ENCODE results near the gene PEX26.
"Not testable (repeated sequence)": the region's sequence is repeated elsewhere in the genome, so short reads cannot be mapped to it uniquely, and the experiment has no call there.

The PEX26 gene

DNA sequence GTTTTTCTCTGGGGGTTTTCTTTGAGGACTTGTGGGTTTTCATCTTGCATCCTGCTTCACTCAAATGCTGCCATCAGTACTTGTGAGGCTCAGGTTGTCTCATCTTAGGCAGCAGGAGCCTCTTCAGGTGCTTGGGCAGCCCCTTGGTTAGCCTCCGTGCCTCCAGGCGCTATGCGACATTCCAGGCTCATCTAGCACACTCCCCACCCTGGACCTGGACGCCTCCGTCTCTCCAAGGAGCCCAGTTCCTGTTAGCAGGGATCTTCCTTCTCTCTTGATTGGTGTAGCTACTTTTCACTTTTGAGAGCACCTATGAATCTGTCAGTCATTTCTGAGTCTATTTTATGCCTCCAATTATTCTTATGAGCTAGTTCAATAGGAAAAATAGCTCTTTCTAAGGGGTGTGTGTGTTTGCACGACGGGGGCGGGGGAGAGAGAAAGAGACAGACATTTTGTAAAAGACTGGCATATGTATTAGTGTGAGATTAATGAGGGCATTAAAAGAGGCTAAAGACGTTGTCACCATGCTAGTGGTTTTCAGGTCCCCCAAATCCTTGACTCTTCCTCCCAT, 40.6 kb downstream of the PEX26 start:
- TF ChIP-seq, protein P1, sequence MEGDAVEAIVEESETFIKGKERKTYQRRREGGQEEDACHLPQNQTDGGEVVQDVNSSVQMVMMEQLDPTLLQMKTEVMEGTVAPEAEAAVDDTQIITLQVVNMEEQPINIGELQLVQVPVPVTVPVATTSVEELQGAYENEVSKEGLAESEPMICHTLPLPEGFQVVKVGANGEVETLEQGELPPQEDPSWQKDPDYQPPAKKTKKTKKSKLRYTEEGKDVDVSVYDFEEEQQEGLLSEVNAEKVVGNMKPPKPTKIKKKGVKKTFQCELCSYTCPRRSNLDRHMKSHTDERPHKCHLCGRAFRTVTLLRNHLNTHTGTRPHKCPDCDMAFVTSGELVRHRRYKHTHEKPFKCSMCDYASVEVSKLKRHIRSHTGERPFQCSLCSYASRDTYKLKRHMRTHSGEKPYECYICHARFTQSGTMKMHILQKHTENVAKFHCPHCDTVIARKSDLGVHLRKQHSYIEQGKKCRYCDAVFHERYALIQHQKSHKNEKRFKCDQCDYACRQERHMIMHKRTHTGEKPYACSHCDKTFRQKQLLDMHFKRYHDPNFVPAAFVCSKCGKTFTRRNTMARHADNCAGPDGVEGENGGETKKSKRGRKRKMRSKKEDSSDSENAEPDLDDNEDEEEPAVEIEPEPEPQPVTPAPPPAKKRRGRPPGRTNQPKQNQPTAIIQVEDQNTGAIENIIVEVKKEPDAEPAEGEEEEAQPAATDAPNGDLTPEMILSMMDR (IDR thresholded peaks at IDR 0.05; ENCODE audit: insufficient read depth, low read length, poor library complexity, severe bottlenecking) = no peak
- no peak for DNase-seq (ENCODE audit: extremely low read depth, insufficient read length)
- no peaks in the 10 kb centered on the region for H3K27me3 ChIP-seq (replicated peaks; ENCODE audit: control insufficient read depth, insufficient read depth, low read length)
- no peaks in the 10 kb centered on the region for H3K36me3 ChIP-seq (ENCODE audit: control insufficient read depth, insufficient read depth, low read length)
- no peak overlapping the region for H3K4me3 ChIP-seq (replicated peaks; ENCODE audit: low read depth, low read length)

DNA sequence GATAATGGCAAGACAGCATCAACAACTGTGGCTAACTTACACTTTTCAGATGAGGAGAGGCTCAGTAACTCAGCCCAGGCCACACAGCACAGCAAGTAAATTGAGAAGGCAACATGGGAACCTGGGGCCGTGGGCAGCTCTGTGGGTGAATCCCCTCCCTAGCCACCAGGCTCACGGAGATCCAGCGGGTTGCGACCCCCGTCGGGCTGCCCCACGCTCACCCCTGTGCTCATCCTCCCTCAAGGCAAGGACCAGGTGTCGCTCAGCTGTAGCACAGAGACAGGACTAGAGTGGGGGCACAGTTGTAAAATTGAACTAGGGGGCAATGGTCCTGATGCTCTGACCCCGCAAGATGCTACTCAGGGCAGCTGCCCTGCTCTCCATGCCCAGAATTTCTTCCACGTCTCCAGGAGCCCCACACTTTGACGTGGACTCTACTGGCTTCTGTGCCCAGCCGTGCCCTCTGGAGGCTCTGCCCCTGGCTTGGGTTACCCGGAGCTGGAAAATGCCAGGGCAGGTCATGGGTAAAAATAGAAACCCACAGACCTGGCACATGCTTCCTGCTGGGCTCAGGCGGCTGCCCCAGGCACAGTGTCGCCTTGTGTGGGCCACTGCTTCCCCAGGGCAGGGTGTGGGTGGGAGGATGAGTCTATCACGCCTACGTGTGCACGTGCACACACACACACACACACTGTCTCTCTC, 41.8 kb downstream of the PEX26 start:
- H3K27me3 ChIP-seq (replicated peaks; ENCODE audit: control insufficient read depth, insufficient read depth, low read length) = no peaks in the 10 kb centered on the region
- DNase-seq (ENCODE audit: extremely low read depth, insufficient read length) = no peak
- no peak overlapping the region for H3K4me3 ChIP-seq (replicated peaks; ENCODE audit: low read depth, low read length)

GRCh38 chr22:18120857-18121256, 43.1 kb downstream of the PEX26 start:
- no peaks in the 10 kb centered on the region for H3K27me3 ChIP-seq (replicated peaks; ENCODE audit: control insufficient read depth, insufficient read depth, low read length)
- no peak overlapping the region for H3K4me3 ChIP-seq (replicated peaks; ENCODE audit: low read depth, low read length)
- peaks cover 2% of the 10 kb centered on the region; the same call in 1 of the 2 replicates for H3K36me3 ChIP-seq (ENCODE audit: control insufficient read depth, insufficient read depth, low read length)
- TF ChIP-seq, protein P1 (IDR thresholded peaks at IDR 0.05; ENCODE audit: insufficient read depth, low read length, poor library complexity, severe bottlenecking) = no peak
- DNase-seq (ENCODE audit: extremely low read depth, insufficient read length) = no peak

More for the DNA sequence above, 41.8 kb downstream of the PEX26 start:
- TF ChIP-seq, protein P1 (IDR thresholded peaks at IDR 0.05; ENCODE audit: insufficient read depth, low read length, poor library complexity, severe bottlenecking) = no peak
- peaks cover 2% of the 10 kb centered on the region; the same call in 1 of the 2 replicates for H3K36me3 ChIP-seq (ENCODE audit: control insufficient read depth, insufficient read depth, low read length)

- no peak overlapping the region for H3K4me3 ChIP-seq (replicated peaks; ENCODE audit: low read depth, low read length)
- no peaks in the 10 kb centered on the region for H3K27me3 ChIP-seq (replicated peaks; ENCODE audit: control insufficient read depth, insufficient read depth, low read length)
- peaks cover 4% of the 10 kb centered on the region for H3K36me3 ChIP-seq (ENCODE audit: control insufficient read depth, insufficient read depth, low read length)
- TF ChIP-seq, protein P1 (IDR thresholded peaks at IDR 0.05; ENCODE audit: insufficient read depth, low read length, poor library complexity, severe bottlenecking) = no peak
- no peak for DNase-seq (ENCODE audit: extremely low read depth, insufficient read length)
Measured at GRCh38 chr22:18121506-18121905, 43.7 kb downstream of the PEX26 start.

- H3K4me3 ChIP-seq (replicated peaks; ENCODE audit: low read depth, low read length) = no peak overlapping the region
- TF ChIP-seq, protein P1 (IDR thresholded peaks at IDR 0.05; ENCODE audit: insufficient read depth, low read length, poor library complexity, severe bottlenecking) = no peak
- H3K27me3 ChIP-seq (replicated peaks; ENCODE audit: control insufficient read depth, insufficient read depth, low read length) = no peaks in the 10 kb centered on the region
- no peak for DNase-seq (ENCODE audit: extremely low read depth, insufficient read length)
- peaks cover 8% of the 10 kb centered on the region for H3K36me3 ChIP-seq (ENCODE audit: control insufficient read depth, insufficient read depth, low read length)
Measured at GRCh38 chr22:18121954-18122554, 44.3 kb downstream of the PEX26 start.

GRCh38 chr22:18123476-18124025, 45.8 kb downstream of the PEX26 start:
- not testable (repeated sequence) for DNase-seq (ENCODE audit: extremely low read depth, insufficient read length); H3K36me3 ChIP-seq (ENCODE audit: control insufficient read depth, insufficient read depth, low read length); H3K27me3 ChIP-seq (replicated peaks; ENCODE audit: control insufficient read depth, insufficient read depth, low read length); H3K4me3 ChIP-seq (replicated peaks; ENCODE audit: low read depth, low read length)

Measured in GM06990 (cell line).